Stimulated activated CD4-positive, alpha-beta T cell treated with anti-CD3 and anti-CD28 coated beads, Interleukin-4, amount 100 ng/mL, for 4 hours (primary cell): ENCODE measurements around the gene EID2.
A peak's percentile ranks its signal among the peaks of the same experiment; 100 is the strongest.

Experiments
- DNase-seq, 2 experiments: peaks; one replicate each; pipeline ENCODE4 v3.0.0-alpha.2; 2020

EID2 gene

DNA sequence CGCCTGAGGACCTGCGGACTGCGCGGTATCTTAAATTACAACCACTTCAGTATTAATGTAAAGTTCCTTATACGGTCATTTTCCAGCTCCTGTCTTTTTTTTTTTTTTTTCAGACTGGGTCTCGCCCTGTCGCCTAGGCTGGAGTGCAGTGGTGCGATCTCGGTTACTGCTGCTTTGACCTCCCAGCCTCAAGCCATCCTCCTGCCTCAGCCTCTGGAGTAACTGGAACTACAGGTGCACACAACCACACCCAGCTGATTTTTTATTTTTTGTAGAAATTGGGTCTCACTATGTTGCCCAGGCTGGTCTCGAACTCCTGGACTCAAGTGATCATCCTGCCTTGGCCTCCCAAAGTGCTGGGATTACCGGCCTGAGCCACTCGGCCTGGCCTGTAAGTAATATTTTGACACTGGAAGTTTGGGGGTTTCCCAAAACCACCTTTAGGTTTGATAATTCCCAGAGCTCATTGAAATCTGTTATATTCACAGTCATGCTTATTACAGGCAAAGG lies 6.9 kb downstream of the EID2 start:
- DNase-seq, result no peak

DNA sequence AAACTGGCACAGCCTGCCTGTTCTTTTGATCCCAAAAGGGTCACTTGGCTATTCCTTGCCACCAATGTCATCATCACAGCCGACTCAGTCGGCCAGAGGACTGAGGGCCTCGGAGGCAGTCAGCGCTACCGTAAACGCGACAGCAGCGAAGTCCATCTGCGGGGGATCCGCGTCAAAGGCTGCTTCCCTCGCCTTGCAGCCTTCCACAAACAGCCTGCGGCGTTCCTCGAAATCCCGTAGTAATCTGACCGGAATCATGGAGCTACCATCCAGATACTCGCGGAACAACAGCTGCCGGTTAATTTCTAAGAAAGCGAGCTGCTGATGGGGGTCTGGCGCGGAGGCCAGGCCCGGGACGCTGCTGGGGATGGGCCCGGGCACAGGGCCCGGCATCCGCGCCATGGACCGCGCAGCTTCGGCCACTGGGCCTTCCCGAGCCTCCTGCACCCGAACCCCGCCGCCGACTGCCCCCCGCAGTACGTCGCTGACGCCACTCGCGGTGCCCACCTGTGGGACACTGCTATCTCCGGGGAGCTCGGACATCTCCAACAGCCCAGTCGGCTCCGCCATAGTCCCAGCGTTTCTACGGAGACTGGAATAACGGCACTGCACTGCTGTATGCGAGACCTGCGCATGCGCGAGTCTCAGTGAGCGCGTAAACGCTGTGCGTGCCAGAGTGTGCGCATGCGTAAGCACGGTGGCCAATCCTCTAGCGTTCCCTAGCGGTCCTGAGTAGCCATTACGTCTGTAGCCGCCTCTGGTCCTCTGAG lies 7.5 kb downstream of the EID2 start, which contains the start of gene EID2B:
EID2B (minus strand) TSS at position 620 of the 770 bp plus-strand sequence; CDS start at position 570, 50 bp downstream.
- peak; percentile 92 to 95 for DNase-seq

DNA sequence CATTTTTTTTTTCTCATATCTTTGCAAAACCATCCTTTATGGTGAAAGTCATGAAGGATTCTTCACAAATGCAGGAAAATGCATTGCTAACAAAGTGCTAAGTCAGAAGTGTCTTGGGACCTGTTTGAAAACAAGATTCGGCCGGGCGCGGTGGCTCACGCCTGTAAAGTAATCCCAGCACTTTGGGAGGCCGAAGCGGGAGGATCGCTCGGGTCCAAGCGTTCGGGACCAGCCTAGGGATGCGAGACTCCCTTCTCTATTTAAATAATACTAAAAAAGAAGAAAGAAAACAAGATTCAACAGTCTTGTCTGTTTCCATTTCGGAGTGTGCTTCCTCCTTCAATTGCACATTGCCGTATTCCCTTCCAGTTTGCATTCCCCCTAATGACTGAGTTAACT lies 8.1 kb downstream of the EID2 start:
- DNase-seq, result no peak

DNA sequence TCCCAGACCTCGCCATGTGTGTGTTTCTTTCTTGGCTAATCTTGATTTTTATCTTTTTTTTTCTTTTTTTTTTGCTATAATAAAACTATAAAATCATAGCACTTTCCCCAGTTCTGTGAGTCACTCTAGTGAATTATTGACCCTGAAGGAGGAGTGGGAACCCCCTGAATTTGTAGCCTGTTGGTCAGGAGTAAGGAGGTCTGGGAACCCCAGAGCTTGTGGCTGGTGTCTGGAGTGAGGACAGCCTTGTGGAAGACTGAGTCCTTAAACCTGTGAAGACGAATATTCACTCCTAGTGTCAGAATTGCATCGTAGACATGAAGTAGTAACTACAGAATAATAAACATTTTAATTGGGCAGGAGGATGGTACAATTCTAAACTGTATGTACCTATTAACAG lies 14.8 kb downstream of the EID2 start:
- DNase-seq, result no peak

DNA sequence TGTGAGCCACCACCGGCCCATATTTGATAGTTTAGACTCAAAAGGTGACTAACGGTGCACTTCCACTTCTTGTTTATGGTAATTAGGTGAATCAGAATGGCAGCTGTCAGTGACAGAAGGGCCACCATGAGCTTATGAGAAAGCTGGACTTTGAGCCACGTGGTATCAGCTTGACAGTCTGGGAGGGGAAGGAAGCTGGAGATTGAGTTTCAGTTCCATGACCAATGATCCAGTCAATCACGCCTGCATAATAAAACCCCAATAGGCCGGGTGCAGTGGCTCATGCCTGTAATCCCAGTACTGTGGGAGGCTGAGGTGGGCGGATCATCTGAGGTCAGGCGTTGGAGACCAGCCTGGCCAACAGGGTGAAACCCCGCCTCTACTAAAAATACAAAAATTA lies 15.5 kb downstream of the EID2 start:
- DNase-seq, result no peak

DNA sequence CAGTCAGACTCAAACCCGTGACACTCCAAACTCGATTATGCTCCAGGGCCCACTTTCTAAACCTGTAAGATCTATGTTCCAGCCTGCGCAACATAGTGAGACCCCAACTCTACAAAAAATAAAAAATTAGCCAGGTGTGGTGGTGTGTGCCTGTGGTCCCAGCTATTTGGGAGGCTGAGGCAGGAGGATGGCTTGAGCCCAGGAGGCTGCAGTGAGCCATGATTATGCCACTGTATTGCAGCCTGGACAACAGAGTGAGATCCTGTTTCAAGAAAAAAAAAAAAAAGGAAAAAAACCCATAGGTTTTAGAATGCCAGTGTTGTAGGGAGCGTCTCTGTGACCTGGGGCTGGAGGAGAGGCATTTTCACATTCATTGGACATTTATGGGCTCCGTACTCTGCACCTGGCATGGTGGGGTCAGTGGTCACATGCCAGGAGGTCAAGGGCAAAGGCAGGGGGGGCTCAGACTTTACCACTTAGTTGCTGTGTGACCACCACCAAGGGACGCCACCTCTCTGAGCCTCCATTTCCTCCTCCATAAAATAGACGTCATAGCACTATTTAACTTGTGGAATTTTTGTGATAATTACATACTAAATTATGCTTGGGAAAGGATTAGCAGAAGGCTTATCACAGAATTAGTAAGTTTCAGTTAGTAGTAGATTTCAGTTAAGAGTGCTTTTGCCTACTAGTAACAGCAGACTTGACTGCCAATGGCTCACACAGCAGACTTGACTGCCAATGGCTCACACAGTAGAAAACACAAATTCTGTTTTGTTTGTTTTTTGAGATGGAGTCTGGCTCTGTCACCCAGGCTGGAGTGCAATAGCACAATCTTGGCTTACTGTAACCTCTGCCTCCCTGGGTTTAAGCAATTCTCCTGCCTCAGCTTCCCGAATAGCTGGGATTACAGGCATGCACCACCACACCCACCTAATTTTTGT lies 19.1 kb downstream of the EID2 start:
- no peak for DNase-seq

DNA sequence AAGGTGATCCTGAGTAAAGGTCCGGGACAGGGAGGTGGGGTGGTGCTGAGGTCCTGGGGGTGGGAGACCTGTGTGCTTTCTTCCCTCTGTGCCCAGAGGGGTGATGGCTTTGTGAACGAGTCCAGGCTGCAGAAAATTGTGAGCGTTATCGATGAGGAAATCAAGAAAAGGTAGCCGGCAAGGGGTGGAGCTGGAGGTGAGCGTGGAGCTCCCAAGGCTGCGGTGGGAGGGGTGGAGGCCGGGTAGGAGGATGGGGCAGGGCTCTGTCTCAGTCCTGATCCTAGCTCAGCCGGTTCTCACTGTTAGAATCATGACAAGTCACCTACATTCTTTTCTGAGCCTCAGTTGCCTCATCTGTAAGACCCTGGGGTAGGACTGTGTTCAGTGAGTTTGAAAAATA lies 21.0 kb downstream of the EID2 start:
- no peak for DNase-seq

DNA sequence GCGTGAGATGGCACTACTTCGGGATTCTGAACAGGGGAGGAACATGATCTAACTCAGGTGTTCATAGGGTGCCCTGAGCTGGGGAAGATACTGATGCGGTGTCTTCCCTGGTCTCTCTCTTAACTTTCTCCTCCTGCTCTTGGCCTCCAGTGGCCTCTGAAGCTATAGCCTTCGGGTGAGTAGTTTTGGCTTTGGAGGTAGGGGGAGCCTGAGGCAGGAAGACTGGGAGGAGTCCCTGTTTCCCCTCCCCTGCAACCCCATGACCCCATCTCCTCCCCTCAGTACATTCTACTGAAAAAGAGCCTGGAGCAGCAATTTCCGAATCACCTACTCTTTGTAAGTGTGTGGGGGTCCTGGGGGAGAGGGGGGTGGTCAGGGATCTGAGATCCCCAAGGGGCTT lies 21.5 kb downstream of the EID2 start:
- no peak for DNase-seq

DNA sequence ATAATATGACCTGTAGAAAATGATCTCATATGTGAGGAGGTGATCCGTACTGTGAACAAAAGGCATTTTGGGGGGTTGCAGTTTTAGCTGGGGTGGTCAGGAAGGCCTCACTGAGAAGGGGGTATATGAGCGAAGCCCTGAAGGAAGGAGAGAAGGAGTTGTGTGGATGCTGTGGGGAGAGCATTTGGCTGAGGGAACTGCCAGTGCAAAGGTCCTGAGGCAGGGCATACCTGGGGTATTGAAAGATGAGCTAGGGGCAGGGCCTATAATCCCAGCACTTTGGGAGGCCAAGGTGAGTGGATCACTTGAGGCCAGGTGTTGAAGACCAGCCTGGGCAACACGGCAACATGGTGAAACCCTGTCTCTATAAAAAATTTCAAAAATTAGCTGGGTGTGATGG lies 22.5 kb downstream of the EID2 start:
- no peak for DNase-seq

DNA sequence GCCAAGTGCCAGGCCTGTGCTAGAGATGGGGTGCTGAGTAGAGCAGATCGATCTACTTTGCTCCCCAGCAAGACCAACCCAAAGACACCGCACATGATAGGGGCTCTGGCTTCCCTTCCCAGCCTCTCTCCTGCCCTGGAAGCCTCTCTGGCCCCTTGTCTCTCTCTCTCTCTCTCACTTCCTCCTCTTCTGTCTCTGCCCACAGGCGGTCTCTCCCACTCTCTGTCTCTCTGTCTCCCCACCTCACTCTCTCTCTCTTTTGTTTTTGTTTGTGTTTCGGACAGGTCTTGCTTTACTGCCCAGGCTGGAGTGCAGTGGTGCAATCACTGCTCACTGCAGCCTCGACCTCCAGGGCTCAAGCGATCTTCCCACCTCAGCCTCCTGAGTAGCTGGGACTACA lies 23.7 kb downstream of the EID2 start:
- no peak for DNase-seq

DNA sequence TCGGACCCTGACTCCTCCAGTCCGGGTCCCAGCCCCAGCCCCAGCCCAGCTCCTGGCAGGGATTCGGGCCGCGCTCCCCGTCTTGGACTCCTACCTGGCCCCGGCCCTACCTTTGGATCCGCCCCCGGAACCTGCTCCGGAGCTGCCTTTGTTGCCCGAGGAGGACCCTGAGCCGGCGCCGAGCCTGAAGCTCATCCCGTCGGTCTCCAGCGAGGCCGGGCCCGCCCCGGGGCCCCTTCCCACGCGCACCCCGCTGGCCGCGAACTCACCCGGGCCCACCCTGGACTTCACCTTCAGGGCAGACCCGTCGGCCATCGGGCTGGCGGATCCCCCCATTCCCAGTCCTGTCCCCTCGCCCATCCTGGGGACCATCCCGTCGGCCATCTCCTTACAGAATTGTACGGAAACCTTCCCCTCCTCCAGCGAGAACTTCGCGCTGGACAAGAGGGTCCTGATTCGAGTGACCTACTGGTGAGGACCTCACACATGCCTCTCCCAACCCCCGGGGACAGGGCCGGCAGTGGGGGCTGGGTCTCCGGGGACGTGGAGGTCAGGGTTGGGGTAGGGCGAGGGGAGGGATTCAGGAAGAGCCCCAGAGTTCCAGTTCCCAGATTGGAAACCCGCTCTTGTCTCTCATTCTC lies 24.3 kb downstream of the EID2 start:
- DNase-seq, result peak in 1 of 2 experiments; percentile 14

DNA sequence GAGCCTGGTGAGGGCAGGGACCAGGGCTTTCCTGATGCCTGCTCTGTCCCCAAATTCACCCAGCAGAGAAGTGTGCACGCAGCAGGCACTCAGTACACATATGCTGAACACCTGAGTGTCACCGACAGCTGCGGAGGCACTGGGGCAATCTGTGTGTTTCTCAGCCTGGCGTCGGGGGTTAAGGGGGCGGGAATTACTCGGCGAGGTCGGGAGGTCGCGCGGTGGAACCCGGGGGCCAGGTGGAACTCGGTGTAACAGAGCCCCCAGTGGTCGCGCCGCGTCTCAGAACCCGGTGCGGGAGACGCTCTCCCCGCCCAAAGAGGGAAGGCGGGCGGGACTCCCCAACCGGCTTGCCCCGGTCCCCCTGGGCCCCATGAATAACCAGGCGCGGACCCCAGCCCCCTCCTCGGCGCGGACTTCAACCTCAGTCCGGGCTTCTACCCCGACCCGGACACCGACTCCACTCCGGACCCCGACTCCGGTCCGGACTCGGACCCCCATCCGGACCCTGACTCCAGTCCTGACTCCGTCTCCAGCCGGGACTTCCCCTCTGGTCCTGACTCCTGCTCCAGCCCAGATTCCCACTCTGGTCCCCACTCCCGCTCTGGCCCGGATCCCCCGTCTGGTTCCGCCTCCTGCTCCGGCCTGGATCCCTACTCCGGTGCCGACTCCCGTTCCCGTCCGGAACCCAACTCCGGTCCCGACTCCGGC lies 25.0 kb downstream of the EID2 start, which contains the start of gene SELENOV:
SELENOV (plus strand) TSS at position 300 of the 711 bp plus-strand sequence; CDS start at position 374, 74 bp downstream.
- DNase-seq, result peak in 1 of 2 experiments; percentile 16

DNA sequence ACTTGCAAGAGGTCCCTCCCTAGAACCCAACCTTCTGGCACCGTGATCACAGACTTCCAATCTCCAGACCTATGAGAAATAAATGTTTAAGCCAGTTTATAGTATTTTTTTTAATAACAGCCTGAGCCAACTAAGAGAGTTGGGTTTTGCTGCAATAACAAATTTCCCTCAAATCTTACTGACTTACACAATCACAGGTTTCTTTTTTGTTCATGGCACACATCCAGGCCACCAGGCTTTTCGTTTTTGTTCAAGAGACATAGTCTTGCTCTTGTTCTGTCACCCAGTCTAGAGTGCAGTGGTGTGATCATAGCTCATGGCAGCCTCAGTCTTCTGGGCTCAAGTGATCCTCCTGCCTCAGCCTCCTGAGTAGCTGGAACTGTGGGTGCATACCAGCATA lies 27.0 kb downstream of the EID2 start:
- no peak for DNase-seq

DNA sequence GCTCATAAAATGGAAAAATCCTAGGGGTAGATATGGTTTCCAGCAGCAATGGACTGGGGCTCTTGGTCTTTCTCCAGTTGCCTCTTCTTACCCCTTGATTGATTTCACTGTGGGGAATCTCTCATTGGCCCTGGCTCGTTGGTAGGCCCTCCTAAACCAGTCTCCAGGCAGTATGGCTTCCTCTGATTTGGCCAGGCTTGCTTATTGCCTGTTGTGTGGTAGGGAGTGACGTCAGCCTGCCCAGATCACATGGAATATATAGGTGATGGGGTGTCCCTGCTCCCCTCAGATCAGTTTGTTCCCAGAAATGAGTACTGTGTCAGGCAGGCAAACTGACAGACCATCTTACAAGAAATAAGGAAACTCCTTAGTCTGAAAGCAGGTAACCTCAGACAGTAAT lies 30.7 kb downstream of the EID2 start:
- no peak for DNase-seq

DNA sequence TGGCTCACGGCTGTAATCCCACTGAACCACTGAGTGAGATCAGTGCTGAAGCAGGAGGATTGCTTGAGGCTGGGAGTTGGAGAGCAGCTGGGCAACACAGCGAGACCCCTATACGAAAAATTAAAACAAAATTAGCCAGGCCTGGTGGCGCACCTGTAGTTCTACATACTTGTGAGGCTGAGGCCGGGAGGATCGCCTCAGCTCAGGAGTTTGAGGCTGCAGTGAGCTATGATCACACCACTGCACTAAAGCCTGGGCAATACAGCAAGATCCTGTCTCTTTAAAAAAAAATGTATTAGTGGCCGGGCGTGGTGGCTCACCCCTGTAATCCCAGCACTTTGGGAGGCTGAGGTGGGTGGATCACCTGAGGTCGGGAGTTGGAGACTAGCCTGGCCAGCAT lies 31.3 kb downstream of the EID2 start:
- no peak for DNase-seq

DNA sequence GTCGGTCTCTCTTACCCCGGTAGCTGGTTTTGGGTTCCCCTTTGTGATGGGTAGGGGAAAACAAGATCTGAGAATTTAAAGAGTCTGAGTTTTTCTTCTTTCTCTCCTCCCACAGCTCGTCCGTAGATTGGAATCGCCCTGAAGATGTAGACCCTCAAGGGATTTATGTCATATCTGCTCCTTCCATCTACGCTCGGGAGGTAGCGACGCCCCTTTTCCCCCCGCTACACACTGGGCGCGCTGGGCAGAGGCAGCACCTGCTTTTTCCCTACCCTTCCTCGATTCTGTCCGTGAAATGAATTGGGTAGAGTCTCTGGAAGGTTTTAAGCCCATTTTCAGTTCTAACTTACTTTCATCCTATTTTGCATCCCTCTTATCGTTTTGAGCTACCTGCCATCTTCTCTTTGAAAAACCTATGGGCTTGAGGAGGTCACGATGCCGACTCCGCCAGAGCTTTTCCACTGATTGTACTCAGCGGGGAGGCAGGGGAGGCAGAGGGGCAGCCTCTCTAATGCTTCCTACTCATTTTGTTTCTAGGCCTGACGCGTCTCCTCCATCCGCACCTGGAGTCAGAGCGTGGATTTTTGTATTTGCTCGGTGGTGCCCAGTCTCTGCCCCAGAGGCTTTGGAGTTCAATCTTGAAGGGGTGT lies 32.1 kb downstream of the EID2 start:
- no peak for DNase-seq

DNA sequence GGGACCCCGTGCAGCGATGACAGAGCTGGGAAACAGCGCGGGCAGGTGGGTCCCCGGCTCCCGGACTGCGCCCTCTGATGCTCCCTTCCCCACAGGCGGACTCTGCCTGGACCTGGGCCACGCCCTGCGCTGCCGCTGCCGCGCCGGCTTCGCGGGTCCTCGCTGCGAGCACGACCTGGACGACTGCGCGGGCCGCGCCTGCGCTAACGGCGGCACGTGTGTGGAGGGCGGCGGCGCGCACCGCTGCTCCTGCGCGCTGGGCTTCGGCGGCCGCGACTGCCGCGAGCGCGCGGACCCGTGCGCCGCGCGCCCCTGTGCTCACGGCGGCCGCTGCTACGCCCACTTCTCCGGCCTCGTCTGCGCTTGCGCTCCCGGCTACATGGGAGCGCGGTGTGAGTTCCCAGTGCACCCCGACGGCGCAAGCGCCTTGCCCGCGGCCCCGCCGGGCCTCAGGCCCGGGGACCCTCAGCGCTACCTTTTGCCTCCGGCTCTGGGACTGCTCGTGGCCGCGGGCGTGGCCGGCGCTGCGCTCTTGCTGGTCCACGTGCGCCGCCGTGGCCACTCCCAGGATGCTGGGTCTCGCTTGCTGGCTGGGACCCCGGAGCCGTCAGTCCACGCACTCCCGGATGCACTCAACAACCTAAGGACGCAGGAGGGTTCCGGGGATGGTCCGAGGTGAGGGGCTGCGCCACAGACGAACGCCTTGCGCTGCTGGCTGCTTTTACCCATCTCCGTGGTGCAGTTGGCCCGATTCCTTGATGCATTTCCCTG lies 32.8 kb downstream of the EID2 start:
- DNase-seq, result peak; percentile 44 to 60

DNA sequence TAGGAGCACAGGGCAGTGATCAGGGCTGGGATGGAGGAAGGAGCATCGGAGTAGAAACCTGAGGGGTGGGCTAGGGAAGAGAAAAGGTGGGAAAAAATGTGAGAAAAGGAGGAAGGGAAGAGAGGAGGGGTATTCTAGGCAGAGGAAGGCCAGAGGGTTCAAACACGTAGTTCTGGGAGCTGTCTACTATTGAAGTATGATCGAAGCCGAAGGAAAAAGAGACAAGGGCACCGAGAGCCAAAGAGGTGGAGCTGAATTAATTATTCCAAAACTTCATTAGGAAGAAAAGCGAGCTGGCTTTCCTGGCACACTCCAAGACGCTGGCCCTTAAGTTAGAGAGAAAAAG lies 33.4 kb downstream of the EID2 start:
- DNase-seq, result no peak

DNA sequence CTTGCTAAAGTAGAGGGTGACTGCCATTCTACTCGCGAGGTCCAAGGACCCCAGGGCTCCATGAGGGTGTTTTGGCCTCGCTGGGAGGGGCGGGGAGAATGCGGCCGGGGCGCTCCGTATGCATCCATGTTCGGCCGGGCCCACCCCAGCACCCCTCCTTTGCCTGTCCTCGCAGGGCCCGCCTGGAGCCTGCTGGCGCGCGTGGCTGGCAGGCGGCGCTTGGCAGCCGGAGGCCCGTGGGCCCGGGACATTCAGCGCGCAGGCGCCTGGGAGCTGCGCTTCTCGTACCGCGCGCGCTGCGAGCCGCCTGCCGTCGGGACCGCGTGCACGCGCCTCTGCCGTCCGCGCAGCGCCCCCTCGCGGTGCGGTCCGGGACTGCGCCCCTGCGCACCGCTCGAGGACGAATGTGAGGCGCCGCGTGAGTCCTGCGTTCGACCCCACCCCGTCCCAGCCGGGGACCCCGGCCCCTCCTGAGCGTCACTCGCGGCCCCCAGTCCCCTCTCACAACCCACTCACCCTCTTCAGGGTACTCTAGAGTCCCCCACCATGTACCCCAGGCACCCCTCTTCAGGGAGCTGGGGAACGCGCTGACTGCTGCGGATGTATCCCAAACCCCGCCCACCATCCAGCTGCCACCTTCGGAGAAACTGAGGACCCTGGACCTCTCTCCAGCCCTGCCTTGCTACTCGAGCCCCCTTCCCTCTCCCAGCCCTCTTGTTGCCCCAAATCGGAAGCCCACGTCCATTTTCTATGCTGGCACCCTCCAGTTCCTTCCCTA lies 37.1 kb downstream of the EID2 start:
- peak; percentile 73 to 76 for DNase-seq

DNA sequence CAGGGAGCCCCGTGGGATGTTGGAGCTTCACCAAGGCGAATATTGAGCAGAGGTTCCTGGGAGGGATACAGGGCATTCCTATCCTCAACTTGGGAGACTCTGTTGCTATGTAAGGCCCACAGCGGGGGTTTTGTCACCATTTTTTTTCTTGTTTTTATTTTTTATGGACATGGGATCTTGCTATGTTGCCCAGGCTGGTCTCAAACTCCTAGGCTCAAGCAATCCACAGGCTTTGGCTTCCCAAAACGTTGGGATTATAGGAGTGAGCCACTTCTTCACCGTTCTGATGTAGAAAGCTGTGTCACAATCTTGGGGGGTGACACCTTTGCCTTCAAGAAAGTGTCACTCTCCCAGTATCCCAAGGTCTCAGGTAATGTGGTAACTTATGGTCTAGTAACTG lies 38.6 kb downstream of the EID2 start:
- no peak for DNase-seq
